ENCODE results near the gene TMEM269.

TMEM269 gene

DNA sequence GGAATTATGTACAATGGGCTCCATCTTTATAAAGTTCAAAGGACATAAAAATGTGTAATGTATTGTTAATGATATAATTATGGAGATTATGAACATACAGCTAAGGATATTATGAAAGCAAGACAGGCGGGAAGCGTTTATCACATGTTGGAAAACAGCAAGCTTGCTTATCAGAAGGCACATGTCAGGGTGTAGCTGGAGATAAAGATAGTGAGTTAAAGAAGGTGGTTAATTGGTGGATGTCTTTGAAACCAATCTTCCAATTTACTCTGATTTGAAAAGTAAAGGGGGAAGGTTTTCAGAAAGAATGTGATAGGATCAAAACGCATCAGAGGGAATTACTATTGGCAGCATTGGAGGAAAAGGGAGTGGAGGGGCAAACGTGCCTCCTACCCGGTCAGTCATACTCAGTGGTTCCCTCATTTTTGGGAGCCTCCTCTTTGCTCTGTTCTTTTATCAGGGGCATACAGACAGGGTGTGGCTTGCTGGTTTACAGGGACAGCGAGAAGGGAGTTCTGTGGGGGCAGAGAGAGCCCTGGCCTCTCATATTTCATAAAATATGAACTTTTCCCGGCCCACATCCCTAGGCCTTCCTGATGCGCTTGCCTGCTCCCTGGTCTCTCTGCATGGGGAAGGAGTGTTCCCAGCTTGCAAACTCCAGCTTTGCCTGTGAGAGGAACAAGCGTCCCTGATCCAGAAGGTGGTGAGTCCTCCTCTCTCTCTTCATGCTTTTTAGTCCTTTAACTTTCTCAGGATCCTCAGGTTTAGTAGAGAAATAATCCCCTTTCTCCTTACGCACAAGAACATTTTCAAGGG lies 40.5 kb downstream of the TMEM269 start:
- no peak for DNase-seq

GRCh38 chr1:42830631-42831030 lies 45.8 kb downstream of the TMEM269 start:
- DNase-seq: no peak

DNA sequence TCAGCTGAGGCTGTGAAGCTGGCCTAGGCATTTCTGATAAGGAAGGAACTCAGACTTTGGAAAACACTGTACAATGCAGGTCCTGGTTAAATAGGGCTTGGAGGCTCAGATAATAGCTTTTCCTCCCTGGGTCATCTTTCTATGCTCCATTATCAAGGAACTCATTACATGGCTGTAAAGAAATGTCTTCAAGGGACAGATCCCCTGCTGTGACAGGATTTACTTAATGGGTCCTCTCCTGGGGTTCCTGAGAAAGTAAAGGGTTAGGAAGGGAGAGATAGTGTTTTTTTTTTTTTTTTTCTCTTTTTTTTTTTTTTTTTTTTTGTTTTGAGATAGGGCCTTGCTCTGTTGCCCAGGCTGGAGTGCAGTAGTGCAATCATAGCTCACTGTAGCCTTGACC lies 46.5 kb downstream of the TMEM269 start:
- no peak for DNase-seq

DNA sequence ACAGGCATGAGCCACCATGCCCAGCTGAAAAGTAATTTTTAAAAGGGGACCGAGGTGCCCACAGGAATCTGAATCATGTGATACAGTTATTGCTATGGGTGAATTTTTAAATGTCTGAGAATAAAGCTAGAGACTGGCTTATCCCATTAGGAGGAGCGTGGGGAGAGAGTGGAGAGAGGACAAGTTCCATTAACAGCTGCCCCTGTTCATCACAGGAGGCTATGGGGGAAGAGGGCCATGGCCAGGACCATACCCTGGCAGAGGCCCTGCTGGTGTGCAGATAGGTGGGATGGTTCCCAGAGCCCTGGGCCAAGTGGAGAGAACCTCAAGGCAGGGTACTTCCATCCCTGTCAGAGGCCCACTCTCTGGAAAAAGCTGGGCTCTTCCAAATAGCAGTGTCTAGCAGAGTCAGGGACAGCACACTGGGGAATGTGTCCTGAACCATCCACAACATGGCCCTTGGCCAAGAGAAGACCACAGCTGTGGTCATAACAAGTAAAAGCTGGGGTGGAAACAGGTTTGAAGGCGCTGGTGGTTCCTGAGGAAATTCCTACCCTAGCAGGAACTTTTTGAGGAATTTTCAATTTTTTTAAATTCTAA lies 48.0 kb downstream of the TMEM269 start:
- no peak for DNase-seq

DNA sequence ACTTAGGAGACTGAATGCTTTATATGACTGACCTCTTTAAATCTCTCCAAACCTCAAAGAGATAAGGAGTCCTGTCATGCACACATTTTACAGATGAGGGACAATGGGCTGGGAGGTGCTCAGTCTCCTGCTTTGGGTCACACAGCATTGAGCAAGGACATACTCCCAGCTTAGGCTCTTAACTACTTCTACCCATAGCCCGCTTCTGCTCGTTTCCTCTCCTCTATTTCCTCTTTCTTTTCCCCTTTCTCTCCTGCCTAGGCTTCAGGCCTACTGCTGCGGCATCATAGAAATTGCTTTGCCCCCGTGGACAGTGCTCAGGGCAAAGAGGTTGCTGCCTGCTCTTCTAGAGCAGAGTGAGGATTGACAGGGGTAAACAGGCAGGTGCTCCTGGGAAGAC lies 49.2 kb downstream of the TMEM269 start:
- no peak for DNase-seq

- DNase-seq: no peak
These were observed 50.0 kb downstream of the TMEM269 start for GRCh38 chr1:42834803-42835202.

DNA sequence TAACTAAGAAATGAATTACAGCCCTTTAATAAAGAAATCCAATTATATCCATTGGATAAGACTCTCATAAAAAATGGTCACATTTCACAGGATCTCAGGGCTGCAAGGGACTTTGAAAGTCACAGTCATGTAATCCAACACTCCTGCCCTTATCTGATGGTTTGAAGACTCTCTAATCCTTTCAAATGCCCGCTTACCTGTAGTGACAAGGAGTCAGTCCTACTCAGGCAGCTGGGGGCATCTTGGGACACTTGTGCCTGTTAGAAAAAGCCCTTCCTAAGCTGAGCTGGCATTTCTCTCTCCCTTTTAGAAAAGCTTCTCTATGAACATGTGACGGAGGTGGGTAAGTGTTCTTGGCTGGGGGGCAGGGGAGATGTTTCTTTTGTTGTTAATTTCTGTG lies 50.6 kb downstream of the TMEM269 start:
- DNase-seq: no peak

- no peak for DNase-seq
These were observed 52.9 kb downstream of the TMEM269 start for GRCh38 chr1:42837709-42838108.

DNA sequence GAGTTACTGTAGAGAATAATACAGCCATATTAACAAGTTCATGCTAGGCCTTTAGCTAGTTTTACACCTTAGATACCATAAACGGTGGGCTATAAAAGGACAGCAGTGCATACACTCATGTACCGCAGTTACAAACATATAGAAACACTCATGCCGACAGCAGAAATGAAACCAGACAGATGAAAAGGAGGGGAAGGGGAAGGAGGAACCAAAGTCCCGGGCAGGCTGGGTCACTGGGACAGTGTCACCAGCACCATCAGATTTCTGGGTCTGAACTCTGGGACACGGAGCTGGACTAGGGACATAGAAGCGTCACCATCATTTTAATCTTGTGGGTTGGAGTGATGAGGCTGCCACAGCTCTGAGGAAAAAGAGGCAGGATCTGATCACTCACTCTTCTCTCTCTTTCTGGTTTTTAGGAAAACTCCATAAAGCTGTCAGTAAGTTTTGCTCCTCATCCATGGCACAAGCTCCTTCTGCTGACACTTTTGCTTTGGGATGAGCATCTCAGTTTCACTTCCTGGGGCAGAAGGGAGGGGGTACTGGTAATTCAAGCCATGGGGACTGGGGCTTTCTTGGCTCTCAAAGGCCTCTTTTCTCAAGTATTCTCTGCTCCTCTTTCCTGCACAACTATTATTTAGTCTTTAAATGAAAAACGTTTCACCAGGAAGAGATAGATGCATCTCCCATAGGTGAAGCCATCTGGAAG lies 53.8 kb downstream of the TMEM269 start:
- no peak for DNase-seq

GRCh38 chr1:42841010-42841409 lies 56.2 kb downstream of the TMEM269 start:
- DNase-seq: no peak

- DNase-seq: no peak
These were observed 56.8 kb downstream of the TMEM269 start for GRCh38 chr1:42841440-42842147.

GRCh38 chr1:42844592-42845140 lies 59.9 kb downstream of the TMEM269 start:
- no peak for DNase-seq

DNA sequence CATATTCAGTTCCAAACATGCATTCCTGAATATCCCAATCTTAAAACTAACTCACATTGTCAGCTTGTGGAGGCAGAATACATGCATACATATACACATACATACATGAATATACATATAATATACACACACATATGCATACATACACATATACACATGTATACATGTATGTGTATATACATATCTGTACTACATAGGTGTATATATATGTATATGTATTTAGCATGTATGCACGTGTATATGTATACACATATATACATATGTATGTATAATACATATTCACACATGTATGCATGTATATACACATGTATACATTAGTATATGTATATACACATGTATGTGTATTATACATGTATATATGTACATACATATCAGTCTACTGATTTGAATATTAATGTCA lies 60.4 kb downstream of the TMEM269 start:
- no peak for DNase-seq

DNA sequence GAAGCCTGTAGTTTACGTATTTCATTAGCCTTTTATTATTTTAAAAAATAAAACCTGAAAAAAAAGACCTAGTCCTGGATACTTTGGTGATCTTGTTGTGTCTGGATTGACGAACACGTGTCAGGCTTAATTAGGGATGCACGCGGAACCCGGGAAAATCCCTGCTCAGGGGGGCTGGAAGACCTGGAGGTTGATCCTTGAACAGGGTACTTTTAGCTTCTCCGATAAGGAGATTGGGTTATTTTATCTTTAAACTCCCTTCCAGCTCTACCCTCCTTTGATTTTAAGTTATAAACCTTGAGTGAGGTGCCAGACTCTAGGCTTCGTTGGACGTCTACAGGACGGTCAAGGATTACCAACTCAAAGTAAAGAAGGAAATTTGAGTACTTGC lies 61.1 kb downstream of the TMEM269 start:
- no peak for DNase-seq

DNA sequence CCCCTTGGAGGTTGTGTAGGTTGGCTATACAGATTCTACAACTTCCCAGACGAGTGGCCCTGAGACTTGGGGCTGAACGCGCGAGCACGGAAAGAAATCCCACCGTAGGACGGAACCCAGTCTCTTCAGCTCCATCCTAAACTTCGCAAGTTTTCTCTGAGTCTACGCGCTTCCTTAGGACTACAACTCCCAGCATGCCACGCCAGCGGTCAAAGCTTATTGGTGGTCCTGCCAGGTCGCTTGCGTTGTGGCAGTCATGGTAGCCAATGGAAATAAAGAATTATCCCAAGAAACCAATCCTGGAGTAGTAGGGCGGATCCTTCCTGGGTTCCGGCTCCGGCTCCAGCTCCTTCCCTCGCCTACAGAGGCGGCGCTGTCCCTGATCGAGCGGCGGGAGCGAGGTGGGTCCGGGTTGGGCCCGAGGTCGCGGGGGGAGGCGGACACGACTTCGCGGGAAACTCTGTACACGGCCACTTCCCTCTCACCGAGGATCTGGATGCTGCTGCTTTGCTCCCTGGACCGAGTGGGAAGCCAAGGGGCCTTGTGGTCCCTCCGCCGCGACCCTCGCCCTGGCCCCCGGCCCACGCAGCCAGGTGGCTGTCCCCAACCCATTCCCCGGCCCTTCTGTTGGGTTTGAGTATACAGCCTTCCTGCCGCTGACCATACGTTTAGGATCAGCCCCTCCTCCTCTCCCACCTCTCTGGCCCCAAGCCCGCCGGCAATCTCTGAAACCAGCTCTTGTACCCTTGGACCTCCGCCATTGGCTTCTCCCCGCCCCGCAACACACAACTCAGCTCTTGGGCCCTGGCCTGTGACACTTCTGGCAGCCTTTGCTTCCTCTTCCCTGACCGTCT lies 61.7 kb downstream of the TMEM269 start, which contains the start of gene ZNF691:
ZNF691 (plus strand) TSS at position 357 of the 854 bp plus-strand sequence. CDS start 3,046 bp downstream, outside the sequence.
- DNase-seq: peak; percentile 80

GRCh38 chr1:42847111-42847595 lies 62.4 kb downstream of the TMEM269 start:
- no peak for DNase-seq

- DNase-seq: no peak
These were observed 63.1 kb downstream of the TMEM269 start for GRCh38 chr1:42847721-42848460.

- DNase-seq: no peak
These were observed 64.2 kb downstream of the TMEM269 start for GRCh38 chr1:42848823-42849537.

DNA sequence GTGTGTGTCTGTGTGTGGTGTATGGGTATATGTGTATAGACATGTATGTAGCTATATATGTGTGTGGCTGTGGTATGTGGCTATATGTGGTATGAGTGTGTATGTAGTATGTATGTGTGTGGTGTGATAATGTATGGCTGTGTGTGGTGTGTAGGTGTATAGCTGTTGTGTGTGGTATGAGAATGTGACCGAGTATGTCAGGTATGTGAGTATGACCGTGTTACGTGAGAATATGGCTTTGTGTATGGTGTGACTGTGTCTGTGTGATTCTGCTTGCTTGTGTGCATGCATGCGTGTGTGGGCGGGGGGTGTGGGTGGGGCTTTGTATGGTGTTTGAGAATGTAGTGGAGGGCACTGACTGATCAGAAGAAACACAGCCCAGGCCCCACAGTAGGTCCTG lies 65.2 kb downstream of the TMEM269 start:
- DNase-seq: no peak

Measured in T-helper 9 cell (primary cell).